ENCODE results near the gene MIER2.

- TF ChIP-seq CHD2 (IDR thresholded peaks at IDR 0.05; ENCODE audit: low read length, partially characterized antibody) (no peak), NPAS2 (CRISPR knock-in tag; IDR thresholded peaks at IDR 0.05; ENCODE audit: borderline replicate concordance) (no peak), RCOR1 (IDR thresholded peaks at IDR 0.05; ENCODE audit: low read depth, low read length) (no peak), CTCF (IDR thresholded peaks at IDR 0.05) (no peak), RAD21 (conservative IDR thresholded peaks at IDR 0.05 in 1 of 2, IDR thresholded peaks at IDR 0.05 in 1 of 2) (no peak)
Observed at GRCh38 chr19:291006-291521, 53.5 kb downstream of the MIER2 start, which contains the start of gene PLPP2.

Measured in A549 (cell line).